ENCODE measurements around the gene TMEM132D. TPM values are rescaled to one million over a fixed set of nuclear protein-coding genes. Genes with fewer than 3 reads are reported as not detected.

TMEM132D gene
- total RNA-seq, 1 donor from 2014 or later: 1.6 TPM

GRCh38 chr12:129827866-129828384, 75.9 kb downstream of the TMEM132D start:
- Histone ChIP-seq H3K27me3 (ENCODE audit: control insufficient read depth in 3 of 3, insufficient read depth in 3 of 3, low read length in 3 of 3) (peaks cover 0 to 5% (median 0%) of the 10 kb centered on the region in 3 donors), H3K4me3 (ENCODE audit: low read length in 3 of 3) (no peak overlapping the region), H3K9ac (ENCODE audit: low read depth in 1 of 3, low read length in 3 of 3) (no peak overlapping the region), H3K9me3 (ENCODE audit: control insufficient read depth in 3 of 3, low read length in 3 of 3) (no peaks in the 10 kb centered on the region), H3K4me1 (ENCODE audit: control insufficient read depth in 3 of 3, insufficient read depth in 3 of 3, low read length in 3 of 3) (no peaks in the 10 kb centered on the region), H3K27ac (ENCODE audit: low read depth, low read length) (no peak overlapping the region), H3K36me3 (ENCODE audit: control insufficient read depth in 3 of 3, insufficient read depth in 3 of 3, low read length in 3 of 3) (no peaks in the 10 kb centered on the region)

- Histone ChIP-seq H3K9me3 (ENCODE audit: control insufficient read depth in 3 of 3, low read length in 3 of 3) (no peaks in the 10 kb centered on the region), H3K36me3 (ENCODE audit: control insufficient read depth in 3 of 3, insufficient read depth in 3 of 3, low read length in 3 of 3) (no peaks in the 10 kb centered on the region), H3K9ac (ENCODE audit: low read depth in 1 of 3, low read length in 3 of 3) (no peak overlapping the region), H3K27ac (ENCODE audit: low read depth, low read length) (no peak overlapping the region), H3K4me1 (ENCODE audit: control insufficient read depth in 3 of 3, insufficient read depth in 3 of 3, low read length in 3 of 3) (no peaks in the 10 kb centered on the region), H3K27me3 (ENCODE audit: control insufficient read depth in 3 of 3, insufficient read depth in 3 of 3, low read length in 3 of 3) (peaks cover 0 to 5% (median 0%) of the 10 kb centered on the region in 3 donors), H3K4me3 (ENCODE audit: low read length in 3 of 3) (no peak overlapping the region)
Measured at GRCh38 chr12:129827102-129827865, 76.5 kb downstream of the TMEM132D start.

- Histone ChIP-seq H3K9ac (ENCODE audit: low read depth in 1 of 3, low read length in 3 of 3) (no peak overlapping the region), H3K4me1 (ENCODE audit: control insufficient read depth in 3 of 3, insufficient read depth in 3 of 3, low read length in 3 of 3) (no peaks in the 10 kb centered on the region), H3K27ac (ENCODE audit: low read depth, low read length) (no peak overlapping the region), H3K9me3 (ENCODE audit: control insufficient read depth in 3 of 3, low read length in 3 of 3) (no peaks in the 10 kb centered on the region), H3K4me3 (ENCODE audit: low read length in 3 of 3) (no peak overlapping the region), H3K27me3 (ENCODE audit: control insufficient read depth in 3 of 3, insufficient read depth in 3 of 3, low read length in 3 of 3) (peaks cover 0 to 5% (median 0%) of the 10 kb centered on the region in 3 donors), H3K36me3 (ENCODE audit: control insufficient read depth in 3 of 3, insufficient read depth in 3 of 3, low read length in 3 of 3) (no peaks in the 10 kb centered on the region)
Measured at GRCh38 chr12:129826273-129826672, 77.6 kb downstream of the TMEM132D start.

GRCh38 chr12:129825316-129825715, 78.5 kb downstream of the TMEM132D start:
- H3K36me3 ChIP-seq (ENCODE audit: control insufficient read depth in 3 of 3, insufficient read depth in 3 of 3, low read length in 3 of 3): no peaks in the 10 kb centered on the region

GRCh38 chr12:129821964-129822363, 81.9 kb downstream of the TMEM132D start:
- Histone ChIP-seq H3K27ac (ENCODE audit: low read depth, low read length) (no peak overlapping the region), H3K9me3 (ENCODE audit: control insufficient read depth in 3 of 3, low read length in 3 of 3) (no peaks in the 10 kb centered on the region), H3K9ac (ENCODE audit: low read depth in 1 of 3, low read length in 3 of 3) (no peak overlapping the region), H3K36me3 (ENCODE audit: control insufficient read depth in 3 of 3, insufficient read depth in 3 of 3, low read length in 3 of 3) (no peaks in the 10 kb centered on the region), H3K27me3 (ENCODE audit: control insufficient read depth in 3 of 3, insufficient read depth in 3 of 3, low read length in 3 of 3) (peaks cover 0 to 3% (median 0%) of the 10 kb centered on the region in 3 donors), H3K4me1 (ENCODE audit: control insufficient read depth in 3 of 3, insufficient read depth in 3 of 3, low read length in 3 of 3) (no peaks in the 10 kb centered on the region), H3K4me3 (ENCODE audit: low read length in 3 of 3) (no peak overlapping the region)

More at GRCh38 chr12:129825316-129825715, 78.5 kb downstream of the TMEM132D start:
- Histone ChIP-seq H3K4me3 (ENCODE audit: low read length in 3 of 3) (no peak overlapping the region), H3K9ac (ENCODE audit: low read depth in 1 of 3, low read length in 3 of 3) (no peak overlapping the region), H3K9me3 (ENCODE audit: control insufficient read depth in 3 of 3, low read length in 3 of 3) (no peaks in the 10 kb centered on the region), H3K27me3 (ENCODE audit: control insufficient read depth in 3 of 3, insufficient read depth in 3 of 3, low read length in 3 of 3) (peaks cover 0 to 3% (median 0%) of the 10 kb centered on the region in 3 donors), H3K27ac (ENCODE audit: low read depth, low read length) (no peak overlapping the region), H3K4me1 (ENCODE audit: control insufficient read depth in 3 of 3, insufficient read depth in 3 of 3, low read length in 3 of 3) (no peaks in the 10 kb centered on the region)

GRCh38 chr12:129819391-129819790, 84.4 kb downstream of the TMEM132D start:
- H3K36me3 ChIP-seq (ENCODE audit: control insufficient read depth in 3 of 3, insufficient read depth in 3 of 3, low read length in 3 of 3): no peaks in the 10 kb centered on the region
- no peak overlapping the region for H3K27ac ChIP-seq (ENCODE audit: low read depth, low read length)
- H3K9ac ChIP-seq (ENCODE audit: low read depth in 1 of 3, low read length in 3 of 3): no peak overlapping the region
- H3K9me3 ChIP-seq (ENCODE audit: control insufficient read depth in 3 of 3, low read length in 3 of 3): no peaks in the 10 kb centered on the region
- no peaks in the 10 kb centered on the region for H3K27me3 ChIP-seq (ENCODE audit: control insufficient read depth in 3 of 3, insufficient read depth in 3 of 3, low read length in 3 of 3)
- no peaks in the 10 kb centered on the region for H3K4me1 ChIP-seq (ENCODE audit: control insufficient read depth in 3 of 3, insufficient read depth in 3 of 3, low read length in 3 of 3)
- H3K4me3 ChIP-seq (ENCODE audit: low read length in 3 of 3): no peak overlapping the region

GRCh38 chr12:129815846-129816245, 88.0 kb downstream of the TMEM132D start:
- Histone ChIP-seq H3K4me1 (ENCODE audit: control insufficient read depth in 3 of 3, insufficient read depth in 3 of 3, low read length in 3 of 3) (no peaks in the 10 kb centered on the region), H3K9ac (ENCODE audit: low read depth in 1 of 3, low read length in 3 of 3) (no peak overlapping the region), H3K4me3 (ENCODE audit: low read length in 3 of 3) (no peak overlapping the region), H3K36me3 (ENCODE audit: control insufficient read depth in 3 of 3, insufficient read depth in 3 of 3, low read length in 3 of 3) (no peaks in the 10 kb centered on the region), H3K27ac (ENCODE audit: low read depth, low read length) (no peak overlapping the region), H3K9me3 (ENCODE audit: control insufficient read depth in 3 of 3, low read length in 3 of 3) (no peaks in the 10 kb centered on the region), H3K27me3 (ENCODE audit: control insufficient read depth in 3 of 3, insufficient read depth in 3 of 3, low read length in 3 of 3) (no peaks in the 10 kb centered on the region)

GRCh38 chr12:129811963-129812362, 91.9 kb downstream of the TMEM132D start:
- no peaks in the 10 kb centered on the region for H3K9me3 ChIP-seq (ENCODE audit: control insufficient read depth in 3 of 3, low read length in 3 of 3)
- H3K27ac ChIP-seq (ENCODE audit: low read depth, low read length): no peak overlapping the region
- H3K27me3 ChIP-seq (ENCODE audit: control insufficient read depth in 3 of 3, insufficient read depth in 3 of 3, low read length in 3 of 3): no peaks in the 10 kb centered on the region
- H3K4me1 ChIP-seq (ENCODE audit: control insufficient read depth in 3 of 3, insufficient read depth in 3 of 3, low read length in 3 of 3): no peaks in the 10 kb centered on the region
- no peak overlapping the region for H3K4me3 ChIP-seq (ENCODE audit: low read length in 3 of 3)
- H3K9ac ChIP-seq (ENCODE audit: low read depth in 1 of 3, low read length in 3 of 3): no peak overlapping the region
- H3K36me3 ChIP-seq (ENCODE audit: control insufficient read depth in 3 of 3, insufficient read depth in 3 of 3, low read length in 3 of 3): no peaks in the 10 kb centered on the region

GRCh38 chr12:129807136-129807535, 96.7 kb downstream of the TMEM132D start:
- Histone ChIP-seq H3K4me1 (ENCODE audit: control insufficient read depth in 3 of 3, insufficient read depth in 3 of 3, low read length in 3 of 3) (no peaks in the 10 kb centered on the region), H3K9ac (ENCODE audit: low read depth in 1 of 3, low read length in 3 of 3) (no peak overlapping the region), H3K27ac (ENCODE audit: low read depth, low read length) (no peak overlapping the region), H3K36me3 (ENCODE audit: control insufficient read depth in 3 of 3, insufficient read depth in 3 of 3, low read length in 3 of 3) (no peaks in the 10 kb centered on the region), H3K27me3 (ENCODE audit: control insufficient read depth in 3 of 3, insufficient read depth in 3 of 3, low read length in 3 of 3) (no peaks in the 10 kb centered on the region), H3K9me3 (ENCODE audit: control insufficient read depth in 3 of 3, low read length in 3 of 3) (no peaks in the 10 kb centered on the region), H3K4me3 (ENCODE audit: low read length in 3 of 3) (no peak overlapping the region)

- Histone ChIP-seq H3K36me3 (ENCODE audit: control insufficient read depth in 3 of 3, insufficient read depth in 3 of 3, low read length in 3 of 3) (no peaks in the 10 kb centered on the region), H3K9ac (ENCODE audit: low read depth in 1 of 3, low read length in 3 of 3) (no peak overlapping the region), H3K4me3 (ENCODE audit: low read length in 3 of 3) (no peak overlapping the region), H3K9me3 (ENCODE audit: control insufficient read depth in 3 of 3, low read length in 3 of 3) (peaks cover 0 to 3% (median 0%) of the 10 kb centered on the region in 3 donors), H3K27ac (ENCODE audit: low read depth, low read length) (no peak overlapping the region), H3K4me1 (ENCODE audit: control insufficient read depth in 3 of 3, insufficient read depth in 3 of 3, low read length in 3 of 3) (no peaks in the 10 kb centered on the region), H3K27me3 (ENCODE audit: control insufficient read depth in 3 of 3, insufficient read depth in 3 of 3, low read length in 3 of 3) (no peaks in the 10 kb centered on the region)
Measured at GRCh38 chr12:129791396-129791795, 112.4 kb downstream of the TMEM132D start.
